GM20431 (cell line): Measurements from ENCODE around the gene SNPH.
"Not testable (repeated sequence)": the region's sequence is repeated elsewhere in the genome, so short reads cannot be mapped to it uniquely, and the experiment has no call there.

Experiments used
- in situ Hi-C: fragments of 300-500 bp; cut with MseI, MboI; formaldehyde crosslinking; loops from one replicate; pipeline ENCODE4 v1.15.0; 2020; ENCODE audit warnings: low sequenced_read_pairs; ENCODE audit not compliant: unreplicated experiment

Gene SNPH

GRCh38 chr20:1266167-1266973 lies at the start of gene SNPH:
Gene SNPH, plus strand, starts transcription at chr20:1266294. Its CDS starts 29,946 bp downstream, at chr20:1296240.
- in situ Hi-C loops = no loop called here

- in situ Hi-C loops = not testable (repeated sequence)
Measured at GRCh38 chr20:1216527-1217427, 49.3 kb upstream of the SNPH start.

DNA sequence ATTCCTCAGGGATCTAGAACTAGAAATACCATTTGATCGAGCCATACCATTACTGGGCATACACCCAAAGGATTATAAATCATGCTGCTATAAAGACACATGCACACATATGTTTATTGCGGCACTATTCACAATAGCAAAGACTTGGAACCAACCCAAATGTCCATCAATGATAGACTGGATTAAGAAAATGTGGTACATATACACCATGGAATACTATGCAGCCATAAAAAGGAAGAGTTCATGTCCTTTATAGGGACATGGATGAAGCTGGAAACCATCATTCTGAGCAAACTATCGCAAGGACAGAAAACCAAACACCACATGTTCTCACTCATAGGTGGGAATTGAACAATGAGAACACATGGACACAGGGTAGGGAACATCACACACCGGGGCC lies 43.3 kb upstream of the SNPH start:
- in situ Hi-C loops = not testable (repeated sequence)

DNA sequence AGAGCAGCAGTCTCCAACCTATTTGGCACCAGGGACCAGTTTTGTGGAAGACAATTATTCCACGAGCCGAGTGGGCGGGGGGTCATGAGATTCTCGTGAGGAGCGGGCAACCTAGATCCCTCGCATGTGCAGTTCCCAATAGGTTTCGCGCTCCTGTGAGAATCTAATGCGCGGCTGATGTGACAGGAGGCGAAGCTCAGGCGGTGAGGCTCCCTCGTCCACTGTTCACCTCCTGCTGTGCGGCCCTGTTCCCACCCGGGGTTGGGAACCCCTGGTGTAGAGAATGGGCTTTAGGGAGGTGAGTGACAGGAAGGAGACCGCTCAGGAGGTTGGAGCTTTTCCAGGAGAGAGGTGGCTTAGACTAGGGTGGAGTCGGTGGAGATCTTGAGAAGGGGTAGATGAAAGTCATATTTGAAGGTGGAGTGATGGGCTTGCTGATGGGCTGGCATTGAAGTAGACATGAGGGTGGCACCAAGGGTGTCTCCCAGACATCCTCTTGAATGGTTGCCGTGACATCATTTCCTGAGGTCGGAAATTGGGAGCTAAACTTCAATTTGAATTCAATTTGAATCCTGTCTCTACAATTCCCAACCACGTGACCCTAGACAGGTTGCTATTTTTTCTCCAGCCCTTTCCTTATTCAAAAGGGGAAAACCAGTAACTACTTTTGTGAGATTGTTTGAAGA lies 41.7 kb upstream of the SNPH start:
- in situ Hi-C loops = no loop called here

DNA sequence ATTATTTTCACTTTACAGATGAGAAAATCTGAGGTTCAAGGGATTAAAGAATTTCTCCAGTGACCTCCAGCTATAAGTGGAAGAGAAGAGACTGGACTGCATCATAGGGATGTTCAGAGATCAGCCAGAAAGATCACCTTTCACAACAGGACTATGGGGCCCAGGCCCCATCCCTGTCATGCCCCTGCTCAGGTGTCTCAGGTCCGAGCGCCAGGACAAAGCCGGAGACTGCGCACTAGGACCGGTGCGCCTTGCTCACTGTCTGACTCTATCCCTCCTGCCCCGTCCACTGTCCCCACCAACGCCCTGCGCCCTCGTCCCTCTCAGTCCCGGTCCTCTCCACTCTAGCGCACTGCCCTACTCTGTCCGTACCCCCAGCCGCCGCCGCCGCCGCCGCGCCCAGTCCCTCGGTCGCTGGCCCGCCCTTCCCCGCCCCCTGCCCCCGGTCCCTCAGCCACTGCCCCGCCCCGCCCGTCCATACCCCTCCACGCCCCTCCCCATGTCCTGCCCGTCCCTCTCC lies 40.8 kb upstream of the SNPH start:
- in situ Hi-C loops = no loop called here

DNA sequence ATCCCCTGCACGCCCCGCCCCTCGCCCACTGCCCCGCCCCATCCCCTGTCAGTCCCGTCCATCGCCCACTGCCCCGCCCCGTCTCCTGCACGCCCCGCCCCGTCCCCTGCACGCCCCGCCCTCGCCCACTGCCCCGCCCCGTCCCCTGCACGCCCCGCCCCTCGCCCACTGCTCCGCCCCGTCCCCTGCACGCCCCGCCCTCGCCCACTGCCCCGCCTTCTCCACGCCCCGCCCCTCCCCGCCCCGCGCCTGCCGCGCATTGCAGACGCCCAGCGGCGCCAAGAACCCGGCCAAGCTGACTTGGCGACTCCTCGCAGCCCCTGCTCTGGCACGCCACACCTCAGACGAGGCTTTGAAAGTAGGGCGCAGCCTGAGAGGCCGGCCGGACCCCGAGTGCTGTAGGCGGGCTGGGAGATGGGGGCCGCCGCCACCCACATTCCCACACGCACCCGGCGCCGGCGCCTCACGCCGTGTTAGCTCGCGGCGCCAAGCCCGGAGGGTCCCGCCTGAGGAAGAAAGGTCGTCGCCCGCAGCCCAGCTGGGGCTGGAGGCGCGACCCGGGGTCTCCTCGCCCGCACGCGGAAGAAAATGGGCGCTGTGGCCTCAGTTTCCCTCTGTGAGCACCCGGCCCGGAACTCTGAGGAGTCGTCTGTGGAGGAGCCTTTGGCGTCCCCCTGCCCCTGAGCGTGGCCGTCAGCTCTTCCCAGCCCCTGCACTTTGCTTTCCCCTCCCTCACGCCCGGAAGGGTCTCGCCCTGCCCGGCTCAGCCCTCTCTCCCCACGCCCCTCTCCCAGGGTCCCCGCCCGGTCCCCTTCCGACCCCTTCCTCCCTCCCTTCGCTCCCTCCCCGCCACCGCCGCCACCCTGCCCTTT lies 40.1 kb upstream of the SNPH start, which contains the start of gene RAD21L1:
TSS of gene RAD21L1 (plus strand) at position 262 of the 872 bp plus-strand sequence. CDS start 2,410 bp downstream, outside the sequence.
- in situ Hi-C loops = no loop called here

DNA sequence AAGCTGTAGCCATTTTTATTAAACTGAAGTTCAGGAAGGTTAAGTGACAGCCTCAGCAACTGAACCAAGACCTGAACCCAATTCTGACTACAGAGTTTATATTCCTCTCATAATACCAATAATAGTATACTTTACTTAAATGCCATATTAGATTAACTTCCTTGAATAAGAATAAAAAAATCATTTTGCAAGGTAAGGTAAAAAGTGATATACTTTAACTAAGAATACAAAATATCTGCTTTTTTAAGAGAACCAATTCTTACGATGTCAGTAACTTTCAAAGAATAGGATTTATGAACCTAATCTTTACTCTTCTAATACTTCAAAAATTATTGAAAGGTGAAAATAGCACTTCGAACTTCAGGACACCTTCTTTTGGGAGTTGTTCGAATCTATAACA lies 36.6 kb upstream of the SNPH start:
- in situ Hi-C loops = no loop called here

- in situ Hi-C loops = no loop called here
Measured at GRCh38 chr20:1232286-1233111, 33.6 kb upstream of the SNPH start.

- in situ Hi-C loops = no loop called here
Measured at GRCh38 chr20:1240549-1240948, 25.5 kb upstream of the SNPH start.

DNA sequence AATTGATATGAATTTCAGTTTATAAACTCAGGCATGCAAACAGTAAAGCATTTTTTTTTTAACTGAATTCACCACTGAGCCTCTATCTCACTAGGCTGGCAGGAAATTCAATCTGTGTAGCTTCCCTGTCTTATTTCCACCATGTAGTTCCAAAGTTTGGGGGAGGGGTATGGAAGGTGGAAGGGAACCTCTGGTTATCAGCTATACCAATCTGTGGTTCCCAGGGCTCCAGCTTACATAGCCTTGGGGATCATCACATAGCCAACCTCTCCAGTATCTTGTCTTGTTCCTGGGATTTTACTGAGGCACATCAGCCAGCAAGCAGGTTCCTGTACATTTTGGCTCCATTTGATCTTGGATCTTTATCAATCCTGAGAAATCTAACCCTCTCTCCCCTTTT lies 24.6 kb upstream of the SNPH start:
- in situ Hi-C loops = no loop called here

DNA sequence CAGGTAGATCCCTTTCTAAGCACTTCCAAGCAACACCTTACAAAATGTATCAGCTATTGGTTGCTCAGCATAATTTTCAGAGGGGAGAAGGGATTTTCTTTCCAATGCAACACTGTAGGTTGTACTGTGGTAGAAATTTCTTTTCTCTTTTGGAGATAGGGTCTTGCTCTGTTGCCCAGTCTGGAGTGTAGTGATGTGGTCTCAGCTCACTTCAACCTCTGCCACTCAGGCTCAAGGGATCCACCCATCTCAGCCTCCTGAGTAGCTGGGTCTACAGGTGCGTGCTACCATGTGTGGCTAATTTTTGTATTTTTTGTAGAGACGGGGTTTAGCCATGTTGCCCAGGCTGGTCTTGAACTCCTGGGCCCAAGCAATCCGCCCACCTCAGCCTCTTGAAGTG lies 24.0 kb upstream of the SNPH start:
- in situ Hi-C loops = no loop called here

DNA sequence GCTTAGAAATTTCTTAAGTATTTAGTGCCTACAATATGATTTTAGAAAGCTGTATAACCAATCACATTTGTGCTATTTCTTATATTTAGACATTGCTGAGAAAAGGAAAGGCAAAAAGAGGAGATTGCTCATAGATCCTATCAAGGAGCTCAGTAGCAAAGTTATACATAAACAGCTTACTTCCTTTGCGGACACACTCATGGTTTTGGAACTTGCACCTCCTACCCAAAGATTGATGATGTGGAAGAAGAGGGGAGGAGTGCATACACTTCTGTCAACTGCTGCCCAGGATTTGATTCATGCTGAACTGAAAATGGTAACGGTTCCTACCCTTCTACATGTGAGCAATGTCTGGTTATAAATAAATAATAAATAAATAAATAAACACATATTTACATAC lies 23.6 kb upstream of the SNPH start:
- in situ Hi-C loops = no loop called here

- in situ Hi-C loops = no loop called here
Measured at GRCh38 chr20:1245578-1245977, 20.5 kb upstream of the SNPH start.

GRCh38 chr20:1247689-1248088 lies 18.4 kb upstream of the SNPH start:
- in situ Hi-C loops = no loop called here

- in situ Hi-C loops = not testable (repeated sequence)
Measured at GRCh38 chr20:1250282-1250681, 15.8 kb upstream of the SNPH start.

- in situ Hi-C loops = no loop called here
Measured at GRCh38 chr20:1252416-1252815, 13.7 kb upstream of the SNPH start.

DNA sequence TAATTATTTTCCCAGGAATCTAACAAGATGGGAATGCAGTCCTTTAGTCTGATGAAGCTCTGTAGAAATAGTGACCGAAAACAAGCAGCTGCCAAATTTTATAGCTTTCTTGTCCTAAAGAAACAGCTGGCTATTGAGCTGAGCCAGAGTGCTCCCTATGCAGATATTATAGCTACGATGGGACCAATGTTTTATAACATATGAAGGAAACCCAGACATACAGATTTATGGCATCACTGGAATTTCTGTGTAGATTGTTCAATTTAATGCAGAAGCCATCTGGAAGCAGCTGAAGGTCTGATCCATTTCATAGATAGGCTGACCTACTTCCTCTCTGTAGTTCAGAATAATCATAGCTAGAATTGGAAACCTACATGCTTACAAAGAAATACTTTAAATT lies 11.8 kb upstream of the SNPH start:
- in situ Hi-C loops = no loop called here

GRCh38 chr20:1255675-1256074 lies 10.4 kb upstream of the SNPH start:
- in situ Hi-C loops = no loop called here

- in situ Hi-C loops = no loop called here
Measured at GRCh38 chr20:1263853-1264252, 2.2 kb upstream of the SNPH start.
